Upper lobe of left lung (tissue), 6 donors: ENCODE results near the gene RIMBP2. TPM values are rescaled to one million over a fixed set of nuclear protein-coding genes. Genes with fewer than 3 reads are reported as not detected.

Experiments used
- ATAC-seq, 2 donors: fragments of 200-7000 bp; cut with Tn5 transposase; one replicate each; pipeline ENCODE4 v1.9.1; 2022; ENCODE audit warnings: mild to moderate bottlenecking in 2 of 2, moderate library complexity in 2 of 2; ENCODE audit not compliant: low FRiP score in 2 of 2
- DNase-seq, 2 donors: peaks; one replicate each; pipeline ENCODE4 v3.0.0-alpha.2; 2019 to 2020
- H3K27ac ChIP-seq, 4 donors: fragments of 200-600 bp; sonication (generic); one replicate each; pipeline ENCODE4 v1.5.1; 2016 to 2019
- H3K27me3 ChIP-seq, 4 donors: fragments of 200-600 bp; sonication (generic); one replicate each; pipeline ENCODE4 v1.5.1; 2017 to 2019
- H3K36me3 ChIP-seq, 4 donors: fragments of 200-600 bp; sonication (generic); one replicate each; pipeline ENCODE4 v1.5.1; 2016 to 2019
- H3K4me1 ChIP-seq, 4 donors: fragments of 200-600 bp; sonication (generic); one replicate each; pipeline ENCODE4 v1.5.1; 2018 to 2019
- H3K4me3 ChIP-seq, 4 donors: fragments of 200-600 bp; sonication (generic); one replicate each; pipeline ENCODE4 v1.5.1; 2017 to 2019; ENCODE audit warnings: mild to moderate bottlenecking in 2 of 4, moderate library complexity in 1 of 4
- H3K9me3 ChIP-seq, 4 donors: fragments of 200-600 bp; sonication (generic); one replicate each; pipeline ENCODE4 v1.5.1; 2018 to 2019
- CTCF ChIP-seq, 6 experiments: fragments of 450-650 bp in 4 of 6; fragments of 200-600 bp in 2 of 6; sonication (generic) in 2 of 6; IDR thresholded peaks; one replicate each; pipeline ENCODE4 v1.5.1; 2016 to 2019; ENCODE audit warnings: antibody characterized with exemption in 6 of 6
- EP300 ChIP-seq, 4 donors: sonication (generic); formaldehyde crosslinking; IDR thresholded peaks; one replicate each; pipeline ENCODE4 v1.5.1; 2017; ENCODE audit warnings: antibody characterized with exemption in 4 of 4, control low read depth in 2 of 4
- POLR2A ChIP-seq, 4 donors: fragments of 450-650 bp; IDR thresholded peaks; one replicate each; pipeline ENCODE4 v1.5.1; 2016 to 2017; ENCODE audit warnings: antibody characterized with exemption in 4 of 4, mild to moderate bottlenecking in 2 of 4
- POLR2AphosphoS5 ChIP-seq, 2 donors: sonication (generic); formaldehyde crosslinking; IDR thresholded peaks; one replicate each; pipeline ENCODE4 v1.5.1; 2017; ENCODE audit warnings: antibody characterized with exemption in 2 of 2
- WGBS, 2 donors: methylation state at CpG; one replicate each; pipeline ENCODE4 v1.1.5; 2017 to 2018; 5-methylcytosine and 5-hydroxymethylcytosine counted together
- total RNA-seq, 6 donors: library from RNA; depleted of rRNA in 4 of 6; stranded (reverse); fragments of >200 nt in 4 of 6; gene quantifications; one replicate each; pipeline versions ENCODE4 v1.1.0 to v1.2.1, GENCODE V29; 2016 to 2021
- donor health status: DM: no; HTN: no; CAD: no; lungs with moderate emphysema.
- donor health status: DM: no; HTN: yes; CAD: no; lungs with severe emphysema.

Gene RIMBP2
- total RNA-seq, 6 donors from 2014 or later: 0.23 to 3.9 (median 0.44) TPM; not detected in 1

GRCh38 chr12:130744274-130744673 is 28.2 kb upstream of the RIMBP2 start:
- 82 to 87% methylated on average over 3 to 5 of the region's 5 CpGs for WGBS, 2 donors
- TF ChIP-seq EP300 (IDR thresholded peaks at IDR 0.05) (no peak), POLR2A (IDR thresholded peaks at IDR 0.05) (no peak), CTCF (IDR thresholded peaks at IDR 0.05) (no peak), POLR2AphosphoS5 (IDR thresholded peaks at IDR 0.05) (no peak)
- H3K4me1 ChIP-seq: peaks cover 0 to 6% (median 0%) of the 10 kb centered on the region in 4 donors
- DNase-seq: no peak
- no peaks in the 10 kb centered on the region for H3K36me3 ChIP-seq
- H3K27ac ChIP-seq: no peak overlapping the region
- ATAC-seq: no peak
- H3K27me3 ChIP-seq: no peaks in the 10 kb centered on the region
- no peak overlapping the region for H3K4me3 ChIP-seq
- no peaks in the 10 kb centered on the region for H3K9me3 ChIP-seq

GRCh38 chr12:130743606-130744005 is 27.5 kb upstream of the RIMBP2 start:
- H3K9me3 ChIP-seq: no peaks in the 10 kb centered on the region
- no peak for ATAC-seq
- no peaks in the 10 kb centered on the region for H3K27me3 ChIP-seq
- H3K27ac ChIP-seq: no peak overlapping the region
- no peaks in the 10 kb centered on the region for H3K36me3 ChIP-seq
- no peak overlapping the region for H3K4me3 ChIP-seq
- DNase-seq: no peak
- H3K4me1 ChIP-seq: peaks cover 0 to 6% (median 0%) of the 10 kb centered on the region in 4 donors
- WGBS, 2 donors: 89 to 90% methylated on average over 5 of the region's 5 CpGs
- TF ChIP-seq POLR2A (IDR thresholded peaks at IDR 0.05) (no peak), POLR2AphosphoS5 (IDR thresholded peaks at IDR 0.05) (no peak), EP300 (IDR thresholded peaks at IDR 0.05) (no peak), CTCF (IDR thresholded peaks at IDR 0.05) (no peak)

GRCh38 chr12:130743176-130743575 is 27.1 kb upstream of the RIMBP2 start:
- no peak for ATAC-seq
- no peak overlapping the region for H3K4me3 ChIP-seq
- no peak for DNase-seq
- no peaks in the 10 kb centered on the region for H3K36me3 ChIP-seq
- H3K9me3 ChIP-seq: no peaks in the 10 kb centered on the region
- WGBS, 2 donors: 90 to 95% methylated on average over 2 of the region's 2 CpGs
- no peaks in the 10 kb centered on the region for H3K27me3 ChIP-seq
- H3K4me1 ChIP-seq: peaks cover 0 to 4% (median 0%) of the 10 kb centered on the region in 4 donors
- H3K27ac ChIP-seq: no peak overlapping the region
- TF ChIP-seq POLR2A (IDR thresholded peaks at IDR 0.05): no peak

GRCh38 chr12:130742716-130743115 is 26.6 kb upstream of the RIMBP2 start:
- 80 to 88% methylated on average over 1 of the region's 1 CpG for WGBS, 2 donors
- Histone ChIP-seq H3K4me3 (no peak overlapping the region), H3K36me3 (no peaks in the 10 kb centered on the region), H3K4me1 (no peaks in the 10 kb centered on the region), H3K27ac (no peak overlapping the region), H3K9me3 (no peaks in the 10 kb centered on the region), H3K27me3 (no peaks in the 10 kb centered on the region)
- DNase-seq: no peak
- ATAC-seq: no peak
- TF ChIP-seq POLR2A (IDR thresholded peaks at IDR 0.05): no peak
- TF ChIP-seq POLR2AphosphoS5 (IDR thresholded peaks at IDR 0.05): no peak
- no peak for TF ChIP-seq CTCF (IDR thresholded peaks at IDR 0.05)
- TF ChIP-seq EP300 (IDR thresholded peaks at IDR 0.05): no peak

DNA sequence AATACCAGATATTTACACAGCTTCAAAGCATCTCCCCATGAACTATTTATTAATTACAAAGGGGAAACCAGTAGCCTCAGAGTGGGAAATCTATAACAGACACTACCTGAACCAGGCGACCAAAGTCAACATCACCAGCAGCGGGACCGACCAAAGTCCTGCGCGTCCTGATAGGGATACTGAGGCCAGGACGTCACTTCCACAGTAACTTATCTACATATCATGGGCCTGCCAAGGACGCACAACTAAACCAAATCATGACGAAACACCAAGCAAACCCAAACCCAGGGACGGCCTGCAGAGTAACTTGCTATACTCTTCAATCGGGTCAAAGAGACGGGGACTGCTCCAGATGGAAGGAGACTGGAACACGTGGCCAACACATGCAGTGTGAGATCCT is 26.0 kb upstream of the RIMBP2 start:
- Histone ChIP-seq H3K27ac (no peak overlapping the region), H3K4me3 (no peak overlapping the region), H3K9me3 (no peaks in the 10 kb centered on the region), H3K27me3 (no peaks in the 10 kb centered on the region), H3K4me1 (no peaks in the 10 kb centered on the region), H3K36me3 (no peaks in the 10 kb centered on the region)
- no peak for ATAC-seq
- DNase-seq: no peak
- no peak for TF ChIP-seq POLR2AphosphoS5 (IDR thresholded peaks at IDR 0.05)
- no peak for TF ChIP-seq EP300 (IDR thresholded peaks at IDR 0.05)
- TF ChIP-seq POLR2A (IDR thresholded peaks at IDR 0.05): no peak
- TF ChIP-seq CTCF (IDR thresholded peaks at IDR 0.05): no peak
- 88 to 92% methylated on average over 12 of the region's 12 CpGs for WGBS, 2 donors
